ENCODE data around the gene FOXF1.

DNA sequence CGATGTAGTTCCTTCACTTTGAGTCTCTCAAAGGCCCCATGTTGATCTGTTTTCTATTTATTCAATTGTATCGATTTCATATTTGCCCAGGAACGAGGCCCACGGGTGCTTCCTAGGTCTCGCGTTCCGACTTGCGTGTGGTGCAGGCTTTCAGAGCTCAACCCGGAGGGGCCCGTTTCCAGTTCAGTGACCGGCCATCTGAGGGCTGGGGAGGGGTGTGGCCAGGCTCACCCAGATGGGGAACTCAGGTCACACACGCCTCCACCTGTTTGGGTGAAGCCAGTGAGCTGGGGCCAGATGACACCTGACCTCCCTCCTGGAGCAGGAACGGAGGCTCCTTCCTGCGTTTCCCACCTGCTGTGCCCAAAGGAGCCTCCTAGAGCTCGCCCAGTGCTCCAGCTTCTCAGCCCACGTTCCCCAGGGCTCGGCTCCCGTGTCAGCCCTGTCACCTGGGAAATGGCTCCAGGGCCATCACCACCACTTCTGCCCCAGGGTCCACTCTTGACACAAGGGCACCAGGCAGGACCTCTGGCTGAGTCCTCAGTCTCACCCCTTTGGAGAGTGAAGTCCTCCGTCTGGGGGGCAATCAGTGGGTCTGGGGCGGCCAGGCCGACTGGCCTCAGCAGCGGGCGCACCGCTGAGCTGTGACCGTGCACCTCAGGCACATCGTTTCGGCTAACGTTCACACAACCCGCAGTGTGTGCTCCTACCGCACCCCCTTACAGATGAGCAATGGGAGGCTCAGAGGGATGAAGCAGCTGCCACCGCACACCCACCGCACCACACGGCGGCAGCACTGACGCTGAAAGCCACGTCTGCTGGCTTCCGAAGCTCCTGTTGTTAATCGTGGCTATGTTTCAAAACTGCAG lies 18.0 kb downstream of the FOXF1 start:
- TF ChIP-seq NPAS2 (CRISPR knock-in tag; IDR thresholded peaks at IDR 0.05; ENCODE audit: borderline replicate concordance) (no peak), EZH2 (conservative IDR thresholded peaks at IDR 0.05; ENCODE audit: low read depth, low read length) (no peak), ZNF263 (CRISPR knock-in tag; IDR thresholded peaks at IDR 0.05) (no peak; the same call in 1 of the 2 replicates), HOXD1 (CRISPR knock-in tag; IDR thresholded peaks at IDR 0.05) (no peak), ZNF121 (CRISPR knock-in tag; IDR thresholded peaks at IDR 0.05) (no peak), ARID2 (CRISPR knock-in tag; IDR thresholded peaks at IDR 0.05; ENCODE audit: borderline replicate concordance) (no peak), BORCS8-MEF2B (CRISPR knock-in tag; IDR thresholded peaks at IDR 0.05) (no peak)
- TF ChIP-seq, protein P1, sequence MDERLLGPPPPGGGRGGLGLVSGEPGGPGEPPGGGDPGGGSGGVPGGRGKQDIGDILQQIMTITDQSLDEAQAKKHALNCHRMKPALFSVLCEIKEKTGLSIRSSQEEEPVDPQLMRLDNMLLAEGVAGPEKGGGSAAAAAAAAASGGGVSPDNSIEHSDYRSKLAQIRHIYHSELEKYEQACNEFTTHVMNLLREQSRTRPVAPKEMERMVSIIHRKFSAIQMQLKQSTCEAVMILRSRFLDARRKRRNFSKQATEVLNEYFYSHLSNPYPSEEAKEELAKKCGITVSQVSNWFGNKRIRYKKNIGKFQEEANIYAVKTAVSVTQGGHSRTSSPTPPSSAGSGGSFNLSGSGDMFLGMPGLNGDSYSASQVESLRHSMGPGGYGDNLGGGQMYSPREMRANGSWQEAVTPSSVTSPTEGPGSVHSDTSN (CRISPR knock-in tag; IDR thresholded peaks at IDR 0.05): no peak
- TF ChIP-seq, protein P2, sequence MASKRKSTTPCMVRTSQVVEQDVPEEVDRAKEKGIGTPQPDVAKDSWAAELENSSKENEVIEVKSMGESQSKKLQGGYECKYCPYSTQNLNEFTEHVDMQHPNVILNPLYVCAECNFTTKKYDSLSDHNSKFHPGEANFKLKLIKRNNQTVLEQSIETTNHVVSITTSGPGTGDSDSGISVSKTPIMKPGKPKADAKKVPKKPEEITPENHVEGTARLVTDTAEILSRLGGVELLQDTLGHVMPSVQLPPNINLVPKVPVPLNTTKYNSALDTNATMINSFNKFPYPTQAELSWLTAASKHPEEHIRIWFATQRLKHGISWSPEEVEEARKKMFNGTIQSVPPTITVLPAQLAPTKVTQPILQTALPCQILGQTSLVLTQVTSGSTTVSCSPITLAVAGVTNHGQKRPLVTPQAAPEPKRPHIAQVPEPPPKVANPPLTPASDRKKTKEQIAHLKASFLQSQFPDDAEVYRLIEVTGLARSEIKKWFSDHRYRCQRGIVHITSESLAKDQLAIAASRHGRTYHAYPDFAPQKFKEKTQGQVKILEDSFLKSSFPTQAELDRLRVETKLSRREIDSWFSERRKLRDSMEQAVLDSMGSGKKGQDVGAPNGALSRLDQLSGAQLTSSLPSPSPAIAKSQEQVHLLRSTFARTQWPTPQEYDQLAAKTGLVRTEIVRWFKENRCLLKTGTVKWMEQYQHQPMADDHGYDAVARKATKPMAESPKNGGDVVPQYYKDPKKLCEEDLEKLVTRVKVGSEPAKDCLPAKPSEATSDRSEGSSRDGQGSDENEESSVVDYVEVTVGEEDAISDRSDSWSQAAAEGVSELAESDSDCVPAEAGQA (IDR thresholded peaks at IDR 0.05; ENCODE audit: low read depth): no peak
- TF ChIP-seq, protein P2 (CRISPR knock-in tag; IDR thresholded peaks at IDR 0.05; ENCODE audit: borderline replicate concordance): no peak
- TF ChIP-seq, protein P3, sequence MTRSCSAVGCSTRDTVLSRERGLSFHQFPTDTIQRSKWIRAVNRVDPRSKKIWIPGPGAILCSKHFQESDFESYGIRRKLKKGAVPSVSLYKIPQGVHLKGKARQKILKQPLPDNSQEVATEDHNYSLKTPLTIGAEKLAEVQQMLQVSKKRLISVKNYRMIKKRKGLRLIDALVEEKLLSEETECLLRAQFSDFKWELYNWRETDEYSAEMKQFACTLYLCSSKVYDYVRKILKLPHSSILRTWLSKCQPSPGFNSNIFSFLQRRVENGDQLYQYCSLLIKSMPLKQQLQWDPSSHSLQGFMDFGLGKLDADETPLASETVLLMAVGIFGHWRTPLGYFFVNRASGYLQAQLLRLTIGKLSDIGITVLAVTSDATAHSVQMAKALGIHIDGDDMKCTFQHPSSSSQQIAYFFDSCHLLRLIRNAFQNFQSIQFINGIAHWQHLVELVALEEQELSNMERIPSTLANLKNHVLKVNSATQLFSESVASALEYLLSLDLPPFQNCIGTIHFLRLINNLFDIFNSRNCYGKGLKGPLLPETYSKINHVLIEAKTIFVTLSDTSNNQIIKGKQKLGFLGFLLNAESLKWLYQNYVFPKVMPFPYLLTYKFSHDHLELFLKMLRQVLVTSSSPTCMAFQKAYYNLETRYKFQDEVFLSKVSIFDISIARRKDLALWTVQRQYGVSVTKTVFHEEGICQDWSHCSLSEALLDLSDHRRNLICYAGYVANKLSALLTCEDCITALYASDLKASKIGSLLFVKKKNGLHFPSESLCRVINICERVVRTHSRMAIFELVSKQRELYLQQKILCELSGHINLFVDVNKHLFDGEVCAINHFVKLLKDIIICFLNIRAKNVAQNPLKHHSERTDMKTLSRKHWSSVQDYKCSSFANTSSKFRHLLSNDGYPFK (CRISPR knock-in tag; IDR thresholded peaks at IDR 0.05; ENCODE audit: borderline replicate concordance): no peak

All from HepG2 (cell line).